ENCODE data around the gene ANKMY1. TPM values are rescaled to one million over a fixed set of nuclear protein-coding genes. Genes with fewer than 3 reads are reported as not detected.
A peak's percentile ranks its signal among the peaks of the same experiment; 100 is the strongest.

Gene ANKMY1
- total RNA-seq, 2 experiments from 2014 or later = 25.7 to 26.2 TPM

DNA sequence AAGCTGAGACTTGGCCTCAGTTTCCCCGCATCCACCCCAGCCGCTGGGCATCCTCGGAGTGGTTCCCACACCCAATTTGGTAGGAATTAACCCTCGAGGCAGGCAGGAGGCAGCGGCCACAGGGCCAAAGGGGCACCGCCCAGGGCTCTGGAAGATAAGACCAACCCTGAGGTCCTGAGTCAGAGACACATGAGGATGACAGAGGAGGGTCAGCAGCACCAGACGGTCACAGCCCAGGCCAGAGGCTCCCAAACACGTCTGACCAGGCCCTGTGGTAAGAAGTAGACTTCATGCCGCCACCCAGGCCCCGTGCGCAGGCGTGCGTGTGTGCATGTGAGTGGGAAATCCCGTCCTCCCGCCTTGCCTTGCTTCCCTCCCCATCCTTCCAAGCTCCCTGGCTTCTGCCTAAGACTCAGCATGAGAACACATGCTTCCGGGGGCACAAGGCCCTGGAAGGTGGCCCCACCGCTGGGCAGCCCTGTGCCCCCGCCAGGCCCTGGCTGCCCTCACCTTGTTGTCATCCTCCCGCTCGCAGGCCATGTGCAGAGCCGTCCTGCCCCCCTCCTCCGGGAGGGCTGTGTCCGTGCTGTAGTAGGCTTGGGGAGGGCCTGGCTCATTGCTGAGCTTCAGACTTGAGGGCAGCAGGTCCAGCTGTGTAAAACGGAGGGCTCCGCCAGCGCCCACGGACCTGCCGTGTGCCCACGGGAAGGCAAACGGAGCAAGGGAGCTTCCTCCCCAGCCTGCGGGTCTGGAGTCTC, 46.3 kb downstream of the ANKMY1 start:
- Mint-ChIP-seq H3K4me1 (ENCODE audit: low read depth) (peaks cover 6% of the 10 kb centered on the region), H3K27ac (no peak overlapping the region), H3K4me3 (no peak overlapping the region), H3K36me3 (ENCODE audit: low read depth) (peaks cover 22% of the 10 kb centered on the region), H3K9me3 (no peaks in the 10 kb centered on the region), H3K27me3 (no peaks in the 10 kb centered on the region)
- intact Hi-C loops (cut with DNase I, micrococcal nuclease) = loop anchor here (2.0 to 10.0 kb wide), 5 partner anchors 46 to 329 kb away; partner anchors contain the start of genes ANKMY1 (in 1 of the 2), DUSP28 (in 1 of the 2) and RNPEPL1 (in 1 of the 2)
- Histone ChIP-seq H3K4me3 (ENCODE audit: low read length) (no peak overlapping the region), H3K27ac (ENCODE audit: low read depth in 1 of 2, low read length in 2 of 2) (no peak overlapping the region), H3K27me3 (ENCODE audit: control insufficient read depth in 1 of 2, insufficient read depth in 2 of 2, low read length in 2 of 2) (no peaks in the 10 kb centered on the region), H3K36me3 (ENCODE audit: insufficient read depth, low read length) (peaks cover 24% of the 10 kb centered on the region), H3K4me1 (ENCODE audit: insufficient read depth, low read length) (peaks cover 15% of the 10 kb centered on the region), H3K9me3 (ENCODE audit: control insufficient read depth in 1 of 2, insufficient read depth in 1 of 2, low read length in 2 of 2) (no peaks in the 10 kb centered on the region)
- ATAC-seq (ENCODE audit: poor library complexity) (no peak), DNase-seq (peak in 1 of 14 experiments; percentile 20)
- TF ChIP-seq CTCF (IDR thresholded peaks at IDR 0.05) = no peak
- POLR2A ChIA-PET = no interaction called here
- CTCF ChIA-PET = no interaction called here

DNA sequence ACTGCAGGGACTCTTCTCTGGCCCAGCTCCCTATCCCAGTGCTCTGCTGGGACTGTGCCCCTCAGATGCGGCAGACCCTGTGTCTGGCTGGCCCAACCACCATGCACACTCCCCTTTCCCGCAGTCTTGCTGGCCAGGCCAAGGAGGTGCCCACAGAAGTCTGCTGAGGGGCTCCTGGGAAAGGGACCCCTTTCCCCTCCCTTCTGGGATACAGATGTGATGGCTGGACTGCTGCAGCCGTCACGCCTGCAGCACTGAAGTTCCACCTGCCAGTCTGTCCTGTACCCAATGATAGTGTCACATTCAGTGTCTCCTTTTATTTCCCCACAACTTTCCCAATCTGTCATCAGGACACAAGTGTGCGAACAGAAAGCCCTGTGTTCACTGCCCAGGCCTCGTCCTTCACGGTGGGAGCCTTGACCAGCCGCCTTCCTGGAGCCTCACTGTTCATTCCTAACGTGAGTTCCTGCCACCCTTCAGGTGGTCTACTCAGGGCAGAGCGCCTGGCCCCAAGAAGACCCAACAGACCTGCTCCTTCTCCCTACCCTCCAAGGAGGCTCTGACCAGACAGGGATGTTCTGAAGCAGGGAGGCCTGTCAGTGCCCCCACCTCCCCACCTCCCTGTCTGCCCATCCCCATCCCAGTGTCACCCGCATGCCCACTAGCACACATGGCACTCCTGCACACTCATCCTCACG, 47.1 kb downstream of the ANKMY1 start:
- Histone ChIP-seq H3K4me1 (ENCODE audit: insufficient read depth, low read length) (peaks cover 15% of the 10 kb centered on the region), H3K4me3 (ENCODE audit: low read length) (no peak overlapping the region), H3K9me3 (ENCODE audit: control insufficient read depth in 1 of 2, insufficient read depth in 1 of 2, low read length in 2 of 2) (no peaks in the 10 kb centered on the region), H3K36me3 (ENCODE audit: insufficient read depth, low read length) (peaks cover 24% of the 10 kb centered on the region), H3K27ac (ENCODE audit: low read depth in 1 of 2, low read length in 2 of 2) (no peak overlapping the region), H3K27me3 (ENCODE audit: control insufficient read depth in 1 of 2, insufficient read depth in 2 of 2, low read length in 2 of 2) (no peaks in the 10 kb centered on the region)
- POLR2A ChIA-PET = no interaction called here
- H3K27me3 Mint-ChIP-seq = no peaks in the 10 kb centered on the region
- no peak overlapping the region for H3K4me3 Mint-ChIP-seq
- no peaks in the 10 kb centered on the region for H3K9me3 Mint-ChIP-seq
- DNase-seq = no peak
- peaks cover 6% of the 10 kb centered on the region for H3K4me1 Mint-ChIP-seq (ENCODE audit: low read depth)
- no peak for TF ChIP-seq CTCF (IDR thresholded peaks at IDR 0.05)
- no peak overlapping the region for H3K27ac Mint-ChIP-seq
- intact Hi-C loops (cut with DNase I, micrococcal nuclease) = loop anchor here (5.0 to 10.0 kb wide), 4 partner anchors 47 to 224 kb away; partner anchors contain the start of genes ANKMY1 (in 1 of the 2), DUSP28 (in 1 of the 2) and RNPEPL1 (in 1 of the 2)
- CTCF ChIA-PET = no interaction called here
- no peak for ATAC-seq (ENCODE audit: poor library complexity)
- H3K36me3 Mint-ChIP-seq (ENCODE audit: low read depth) = peaks cover 22% of the 10 kb centered on the region

DNA sequence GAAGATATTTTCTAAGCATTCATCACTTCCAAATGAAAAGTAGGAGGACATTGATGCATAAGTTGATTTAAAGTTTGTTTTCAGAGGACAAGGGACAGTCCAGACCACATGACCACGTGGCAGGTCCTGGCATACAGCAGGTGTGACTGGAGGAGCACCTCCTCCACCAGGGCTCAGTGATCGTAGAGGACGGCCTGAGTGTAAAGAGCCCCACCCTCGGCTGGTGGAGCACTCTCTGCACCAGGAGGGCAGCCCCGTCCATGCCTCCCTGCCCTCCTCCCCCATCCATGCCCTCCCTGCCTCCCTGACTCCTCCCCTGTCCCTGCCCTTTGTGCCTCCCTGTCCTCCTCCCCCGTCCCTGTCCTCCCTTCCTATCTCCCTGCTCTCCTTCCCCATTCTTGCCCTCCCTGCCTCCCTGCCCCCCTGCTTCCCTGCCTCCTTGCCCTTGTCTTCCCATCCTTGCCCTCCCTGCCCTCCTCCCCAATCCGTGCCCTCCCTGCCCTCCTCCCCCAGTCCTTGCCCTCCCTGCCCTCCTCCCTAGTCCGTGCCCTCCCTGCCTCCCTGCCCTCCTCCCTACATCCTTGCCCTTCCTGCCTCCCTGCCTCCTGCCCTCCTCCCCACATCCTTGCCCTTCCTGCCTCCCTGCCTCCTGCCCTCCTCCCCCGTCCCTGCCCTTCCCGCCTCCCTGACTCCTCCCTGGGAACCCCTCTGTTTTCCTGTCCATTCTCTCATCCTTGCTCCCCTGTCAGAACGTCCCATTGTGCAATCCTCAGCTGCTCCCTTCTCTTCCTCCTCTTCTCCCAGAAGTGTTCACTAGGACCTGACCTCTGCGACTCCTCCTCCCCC, 47.9 kb downstream of the ANKMY1 start:
- H3K27me3 Mint-ChIP-seq = no peaks in the 10 kb centered on the region
- H3K9me3 Mint-ChIP-seq = no peaks in the 10 kb centered on the region
- no peak for TF ChIP-seq CTCF (IDR thresholded peaks at IDR 0.05)
- H3K27me3 ChIP-seq (ENCODE audit: control insufficient read depth in 1 of 2, insufficient read depth in 2 of 2, low read length in 2 of 2) = no peaks in the 10 kb centered on the region
- no peaks in the 10 kb centered on the region for H3K9me3 ChIP-seq (ENCODE audit: control insufficient read depth in 1 of 2, insufficient read depth in 1 of 2, low read length in 2 of 2)
- peaks cover 15% of the 10 kb centered on the region for H3K4me1 ChIP-seq (ENCODE audit: insufficient read depth, low read length)
- H3K27ac ChIP-seq (ENCODE audit: low read depth in 1 of 2, low read length in 2 of 2) = no peak overlapping the region
- H3K4me3 ChIP-seq (ENCODE audit: low read length) = no peak overlapping the region
- ATAC-seq (ENCODE audit: poor library complexity) (no peak), DNase-seq (peak in 1 of 14 experiments; percentile 13)
- intact Hi-C loops (cut with DNase I, micrococcal nuclease) = loop anchor here (5.0 to 10.0 kb wide), 4 partner anchors 47 to 225 kb away; partner anchors contain the start of genes ANKMY1 (in 1 of the 2), DUSP28 (in 1 of the 2) and RNPEPL1 (in 1 of the 2)
- H3K4me3 Mint-ChIP-seq = no peak overlapping the region
- H3K36me3 ChIP-seq (ENCODE audit: insufficient read depth, low read length) = peaks cover 24% of the 10 kb centered on the region
- H3K36me3 Mint-ChIP-seq (ENCODE audit: low read depth) = peaks cover 22% of the 10 kb centered on the region
- no peak overlapping the region for H3K27ac Mint-ChIP-seq
- CTCF ChIA-PET = no interaction called here
- POLR2A ChIA-PET = no interaction called here
- H3K4me1 Mint-ChIP-seq (ENCODE audit: low read depth) = peaks cover 6% of the 10 kb centered on the region
